KG1 (cell line): Measurements from ENCODE around the gene SPPL2B.
"Not testable (repeated sequence)": the region's sequence is repeated elsewhere in the genome, so short reads cannot be mapped to it uniquely, and the experiment has no call there.

Source experiments
- DNase-seq: peaks from one replicate; lab custom pipeline; 2025; lab: John Stamatoyannopoulos, UW

The SPPL2B gene

GRCh38 chr19:2338751-2339643 is 10.5 kb downstream of the SPPL2B start:
- no peak for DNase-seq

GRCh38 chr19:2339644-2340310 is 11.3 kb downstream of the SPPL2B start:
- no peak for DNase-seq

DNA sequence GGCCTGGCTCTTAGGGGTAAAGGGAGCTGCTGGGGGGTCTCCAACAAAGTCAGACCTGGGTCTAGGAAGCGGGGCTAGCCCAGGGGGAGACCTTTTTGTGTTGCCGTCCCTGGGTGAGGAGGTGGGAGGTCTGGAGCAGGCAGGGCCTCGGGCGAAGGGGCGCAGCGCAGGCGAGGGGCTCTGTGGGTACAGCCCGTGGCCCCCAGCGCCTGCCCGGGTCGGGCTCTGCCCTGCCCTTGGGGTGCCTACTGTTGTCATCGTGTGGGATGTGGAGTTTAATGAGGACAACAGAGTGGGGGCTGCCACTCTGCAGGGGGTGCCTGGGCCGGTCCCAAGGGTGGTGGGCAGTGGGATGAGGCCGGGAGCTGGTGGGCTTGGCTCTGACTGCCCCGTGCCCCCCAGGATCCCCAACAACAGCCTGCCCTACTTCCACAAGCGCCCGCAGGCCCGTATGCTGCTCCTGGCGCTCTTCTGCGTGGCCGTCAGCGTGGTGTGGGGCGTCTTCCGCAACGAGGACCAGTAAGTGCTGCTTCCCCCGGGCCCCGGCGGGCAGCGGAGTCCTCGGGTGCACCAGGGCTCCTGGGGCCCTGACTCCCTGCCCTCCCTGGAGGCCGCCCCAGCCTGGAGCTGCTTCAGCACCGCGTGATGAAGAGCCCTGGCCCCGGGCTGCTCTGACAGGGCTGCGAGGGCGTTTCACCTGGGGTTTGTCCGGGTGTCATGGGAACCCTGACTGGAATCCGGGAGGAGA is 12.2 kb downstream of the SPPL2B start:
- DNase-seq: no peak

DNA sequence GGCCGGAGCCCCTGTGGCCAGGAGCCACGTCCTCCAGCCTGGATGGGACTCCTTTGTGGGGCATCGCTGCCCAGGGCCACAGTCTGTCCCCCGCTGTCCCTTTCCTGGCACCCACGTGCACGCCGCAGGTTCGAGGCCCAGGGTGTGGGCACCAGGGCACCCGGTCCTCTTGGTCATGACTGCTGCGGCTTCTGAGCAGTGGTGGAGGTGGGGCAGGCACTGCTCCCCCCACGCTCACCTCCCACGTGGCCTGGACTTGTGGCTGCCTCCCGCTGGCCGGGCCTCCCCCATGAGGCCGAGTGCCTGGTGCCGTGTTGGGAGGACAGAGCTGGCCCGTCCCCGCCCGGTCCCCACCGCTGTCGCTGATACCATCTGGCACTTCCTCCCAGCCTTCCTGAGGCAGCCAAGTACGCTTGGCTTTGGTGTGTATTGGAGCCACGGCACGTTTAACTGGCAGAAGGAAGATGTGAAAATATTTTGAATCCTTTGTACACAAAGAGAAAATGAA is 12.8 kb downstream of the SPPL2B start:
- no peak for DNase-seq

GRCh38 chr19:2341982-2342381 is 13.5 kb downstream of the SPPL2B start:
- no peak for DNase-seq

DNA sequence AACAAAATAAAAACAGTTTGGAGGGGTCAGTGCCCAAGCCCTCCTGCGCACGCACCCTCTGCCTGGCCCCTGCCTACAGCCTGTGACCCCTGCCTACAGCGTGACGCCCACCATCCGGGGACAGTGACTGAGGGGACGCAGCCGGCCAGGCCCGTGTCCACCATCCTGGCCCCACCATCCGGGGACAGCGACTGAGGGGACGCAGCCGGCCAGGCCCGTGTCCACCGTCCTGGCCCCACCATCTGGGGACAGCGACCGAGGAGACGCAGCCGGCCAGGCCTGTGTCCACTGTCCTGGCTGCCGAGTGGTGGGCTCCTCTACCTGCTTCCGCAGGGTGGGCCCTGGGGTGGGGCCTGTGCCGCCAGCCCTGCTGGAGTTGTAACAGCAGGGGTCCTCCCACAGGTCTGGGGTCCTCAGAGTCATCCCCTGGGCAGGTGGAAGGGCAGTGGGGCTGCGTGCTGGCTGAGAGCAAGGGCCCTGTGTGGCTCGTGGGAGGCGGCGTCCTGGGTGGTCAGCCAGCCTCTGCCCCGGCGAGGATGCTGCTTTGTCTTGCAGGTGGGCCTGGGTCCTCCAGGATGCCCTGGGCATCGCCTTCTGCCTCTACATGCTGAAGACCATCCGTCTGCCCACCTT is 14.3 kb downstream of the SPPL2B start:
- no peak for DNase-seq

GRCh38 chr19:2343289-2343982 is 15.0 kb downstream of the SPPL2B start:
- DNase-seq: no peak

DNA sequence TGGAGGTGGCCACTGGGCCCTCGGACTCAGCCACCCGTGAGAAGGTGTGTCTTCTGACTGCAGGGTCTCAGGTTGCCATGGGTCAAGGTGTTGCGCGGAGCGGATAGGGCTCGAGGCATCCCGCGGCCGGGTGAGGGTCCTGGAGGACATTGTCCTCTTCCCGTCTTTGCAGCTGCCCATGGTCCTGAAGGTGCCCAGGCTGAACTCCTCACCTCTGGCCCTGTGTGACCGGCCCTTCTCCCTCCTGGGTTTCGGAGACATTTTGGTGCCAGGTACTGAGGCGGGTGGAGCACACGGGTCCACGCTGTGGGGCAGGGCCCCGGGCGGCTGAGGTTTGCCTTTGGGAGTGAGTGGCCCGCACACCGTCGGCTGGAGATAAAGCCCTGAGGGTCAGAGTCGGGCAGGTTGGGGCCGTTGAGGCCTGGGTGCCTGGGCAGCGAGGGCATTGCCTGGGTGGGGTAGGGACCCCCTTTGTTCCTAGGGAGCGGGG is 15.9 kb downstream of the SPPL2B start:
- no peak for DNase-seq

DNA sequence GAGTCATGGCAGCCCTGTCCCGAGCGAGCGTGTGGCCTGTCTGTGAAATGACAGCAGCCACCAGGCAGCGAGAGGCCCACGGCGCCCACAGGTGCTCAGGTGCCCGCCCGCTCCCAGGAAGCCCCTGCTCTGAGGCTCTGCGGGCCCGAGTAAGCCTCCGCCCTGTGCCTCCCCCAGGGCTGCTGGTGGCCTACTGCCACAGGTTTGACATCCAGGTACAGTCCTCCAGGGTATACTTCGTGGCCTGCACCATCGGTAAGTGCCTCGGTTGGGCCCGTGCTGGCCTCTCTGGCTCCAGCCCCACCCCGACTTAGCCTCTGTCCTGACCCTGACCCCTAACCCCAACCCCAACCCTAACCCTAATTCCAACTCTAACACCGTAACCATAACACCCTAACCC is 16.6 kb downstream of the SPPL2B start:
- no peak for DNase-seq

DNA sequence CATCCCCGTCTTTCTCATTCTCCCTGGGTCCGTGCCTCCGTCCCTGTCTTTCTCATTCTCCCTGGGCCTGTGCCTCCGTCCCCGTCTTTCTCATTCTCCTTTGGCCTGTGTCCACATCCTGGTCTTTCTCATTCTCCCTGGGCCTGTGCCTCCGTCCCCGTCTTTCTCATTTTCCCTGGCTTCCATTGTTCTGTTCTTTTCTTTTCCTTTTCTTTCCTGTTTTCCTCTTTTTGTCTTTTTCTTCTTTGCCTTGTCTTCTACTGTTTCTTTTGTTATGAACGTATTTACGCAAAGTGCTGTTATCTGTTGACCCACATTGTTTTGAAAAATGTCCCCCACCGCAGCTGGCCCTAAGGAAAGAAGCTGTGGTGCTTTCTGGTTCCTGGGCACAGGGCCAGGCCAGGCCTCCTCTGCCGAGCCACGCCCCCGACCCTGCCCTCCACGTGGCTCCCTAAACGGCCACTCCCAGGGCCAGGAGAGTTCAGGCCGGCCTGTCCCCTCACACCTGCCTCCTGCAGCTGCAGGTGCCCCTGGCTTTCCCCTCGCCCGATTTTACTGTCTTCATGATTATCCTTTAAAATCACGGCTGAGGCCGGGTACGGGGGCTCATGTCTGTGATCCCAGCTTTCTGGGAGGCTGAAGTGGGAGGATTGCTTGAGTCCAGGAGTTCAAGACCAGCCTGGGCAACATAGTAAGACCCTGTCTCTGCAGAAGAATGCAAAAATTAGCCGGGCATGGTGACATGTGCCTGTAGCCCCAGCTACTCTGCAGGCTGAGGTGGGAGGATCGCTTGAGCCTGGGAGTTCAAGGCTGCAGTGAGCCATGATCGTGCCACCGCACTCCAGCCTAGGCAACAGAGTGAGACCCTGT is 17.5 kb downstream of the SPPL2B start:
- DNase-seq: no peak

DNA sequence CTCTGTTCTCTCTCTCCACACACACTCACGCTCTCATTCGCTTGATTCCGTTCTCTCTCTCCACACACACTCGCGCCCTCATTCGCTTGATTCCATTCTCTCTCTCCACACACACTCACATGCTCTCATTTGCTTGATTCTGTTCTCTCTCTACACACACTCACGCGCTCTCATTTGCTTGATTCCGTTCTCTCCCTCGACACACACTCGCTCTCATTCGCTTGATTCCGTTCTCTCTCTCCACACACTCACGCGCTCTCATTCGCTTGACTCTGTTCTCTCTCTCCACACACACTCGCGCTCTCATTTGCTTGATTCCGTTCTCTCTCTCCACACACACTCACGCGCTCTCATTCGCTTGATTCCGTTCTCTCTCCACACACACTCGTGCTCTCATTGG is 21.3 kb downstream of the SPPL2B start:
- DNase-seq: not testable (repeated sequence)

GRCh38 chr19:2350656-2351055 is 22.2 kb downstream of the SPPL2B start:
- no peak for DNase-seq

GRCh38 chr19:2351591-2351990 is 23.1 kb downstream of the SPPL2B start:
- DNase-seq: no peak

GRCh38 chr19:2352121-2352520 is 23.6 kb downstream of the SPPL2B start:
- DNase-seq: no peak

DNA sequence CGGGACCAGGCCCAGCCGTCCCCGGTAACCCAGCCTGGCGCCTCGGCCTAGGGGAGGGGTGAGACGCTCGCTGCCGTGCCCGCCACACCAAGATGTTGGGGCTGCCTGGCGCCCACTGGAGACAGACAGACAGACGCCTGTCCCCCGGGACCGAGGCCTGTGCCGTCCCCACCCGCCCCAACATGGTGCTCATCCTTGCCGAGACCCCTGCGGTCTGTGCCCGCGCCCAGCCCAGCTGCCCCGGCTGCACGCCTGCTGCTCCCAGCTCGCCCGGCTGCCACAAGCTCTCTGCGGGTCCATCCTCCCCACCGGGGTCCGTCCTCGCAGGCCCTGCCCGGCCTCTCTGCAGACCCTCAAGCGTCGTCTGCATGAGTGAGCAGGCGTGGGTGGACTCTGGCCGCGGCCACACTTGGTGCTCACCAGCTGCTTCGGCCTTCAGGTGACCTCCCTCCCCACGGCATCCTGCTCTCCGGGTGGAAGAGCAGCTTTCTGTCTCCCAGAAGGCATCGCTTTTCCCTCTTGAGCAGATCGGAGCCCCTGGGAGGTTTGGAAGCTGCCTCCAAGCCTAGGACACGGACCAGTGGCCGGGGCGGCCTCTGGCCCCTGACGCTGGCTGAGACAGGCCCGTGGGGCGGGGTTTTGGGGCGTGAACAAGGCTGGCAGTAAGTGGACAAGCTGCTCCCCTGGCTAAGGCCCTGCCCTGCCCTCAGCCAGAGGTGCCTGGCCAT is 24.8 kb downstream of the SPPL2B start:
- no peak for DNase-seq

- no peak for DNase-seq
Measured at GRCh38 chr19:2353887-2354592, 25.6 kb downstream of the SPPL2B start.

DNA sequence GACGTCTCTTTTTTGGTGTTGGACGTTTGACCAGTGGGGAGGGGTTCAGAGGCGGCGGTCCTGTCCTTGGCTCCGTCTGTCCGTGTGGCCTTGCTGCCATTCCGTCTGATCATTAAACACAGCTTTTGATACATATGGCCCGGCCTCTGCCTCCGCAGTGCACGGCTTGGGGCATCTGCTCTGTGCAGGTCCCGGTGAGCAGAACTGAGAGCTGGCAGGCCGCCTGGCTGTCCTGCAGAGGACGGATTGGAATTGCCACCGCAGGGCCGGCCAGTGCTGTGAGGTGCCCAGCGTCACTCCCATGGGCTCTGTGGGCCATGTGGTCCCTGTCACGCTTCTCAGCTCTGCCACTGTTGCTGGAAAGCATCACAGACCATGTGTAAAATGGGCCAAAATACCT is 26.2 kb downstream of the SPPL2B start:
- DNase-seq: no peak

- no peak for DNase-seq
Measured at GRCh38 chr19:2355168-2356035, 26.9 kb downstream of the SPPL2B start.
